HG02884 (cell line): ENCODE measurements around the gene TMEM25.
"Not testable (repeated sequence)": the region's sequence is repeated elsewhere in the genome, so short reads cannot be mapped to it uniquely, and the experiment has no call there.

Experiments used
- ATAC-seq: cut with Tn5 transposase; IDR thresholded peaks from one replicate; pipeline ENCODE4 v1.9.1; 2021; ENCODE audit warnings: mild to moderate bottlenecking, moderate library complexity; ENCODE audit not compliant: unreplicated experiment

The TMEM25 gene

GRCh38 chr11:118530683-118531596 is at the start of gene TMEM25:
TMEM25 (plus strand) TSS chr11:118531192; CDS start chr11:118531802, 610 bp downstream.
- ATAC-seq = peak; percentile 72

GRCh38 chr11:118481238-118481637 is 49.8 kb upstream of the TMEM25 start:
- ATAC-seq = not testable (repeated sequence)

- ATAC-seq = no peak
Observed at GRCh38 chr11:118484405-118484804, 46.6 kb upstream of the TMEM25 start.

- no peak for ATAC-seq
Observed at GRCh38 chr11:118485273-118485672, 45.7 kb upstream of the TMEM25 start.

GRCh38 chr11:118488480-118489109 is 42.4 kb upstream of the TMEM25 start:
- no peak for ATAC-seq

GRCh38 chr11:118491041-118491440 is 40.0 kb upstream of the TMEM25 start:
- ATAC-seq = no peak

GRCh38 chr11:118497831-118498230 is 33.2 kb upstream of the TMEM25 start:
- no peak for ATAC-seq

- no peak for ATAC-seq
Observed at GRCh38 chr11:118503216-118503615, 27.8 kb upstream of the TMEM25 start.

- no peak for ATAC-seq
Observed at GRCh38 chr11:118511601-118512000, 19.4 kb upstream of the TMEM25 start.

- ATAC-seq = no peak
Observed at GRCh38 chr11:118514103-118514502, 16.9 kb upstream of the TMEM25 start.

GRCh38 chr11:118519549-118519948 is 11.4 kb upstream of the TMEM25 start:
- ATAC-seq = no peak

GRCh38 chr11:118521892-118522311 is 9.1 kb upstream of the TMEM25 start:
- ATAC-seq = no peak

- no peak for ATAC-seq
Observed at GRCh38 chr11:118522571-118523072, 8.4 kb upstream of the TMEM25 start.

- no peak for ATAC-seq
Observed at GRCh38 chr11:118524356-118524755, 6.6 kb upstream of the TMEM25 start.

- no peak for ATAC-seq
Observed at GRCh38 chr11:118524757-118525470, 6.1 kb upstream of the TMEM25 start.

- ATAC-seq = no peak
Observed at GRCh38 chr11:118526688-118527087, 4.3 kb upstream of the TMEM25 start.

GRCh38 chr11:118527109-118527508 is 3.9 kb upstream of the TMEM25 start, which contains the start of gene TTC36:
TTC36 (plus strand) TSS chr11:118527474; CDS start chr11:118527495, 21 bp downstream.
- ATAC-seq = no peak

- no peak for ATAC-seq
Observed at GRCh38 chr11:118528511-118528910, 2.5 kb upstream of the TMEM25 start.

GRCh38 chr11:118529584-118530175 is 1.3 kb upstream of the TMEM25 start:
- no peak for ATAC-seq

- ATAC-seq = peak; percentile 19
Observed at GRCh38 chr11:118530180-118530682, 761 bp upstream of the TMEM25 start.
